ENCODE results near the gene MTOR.

- TF ChIP-seq, protein P1, sequence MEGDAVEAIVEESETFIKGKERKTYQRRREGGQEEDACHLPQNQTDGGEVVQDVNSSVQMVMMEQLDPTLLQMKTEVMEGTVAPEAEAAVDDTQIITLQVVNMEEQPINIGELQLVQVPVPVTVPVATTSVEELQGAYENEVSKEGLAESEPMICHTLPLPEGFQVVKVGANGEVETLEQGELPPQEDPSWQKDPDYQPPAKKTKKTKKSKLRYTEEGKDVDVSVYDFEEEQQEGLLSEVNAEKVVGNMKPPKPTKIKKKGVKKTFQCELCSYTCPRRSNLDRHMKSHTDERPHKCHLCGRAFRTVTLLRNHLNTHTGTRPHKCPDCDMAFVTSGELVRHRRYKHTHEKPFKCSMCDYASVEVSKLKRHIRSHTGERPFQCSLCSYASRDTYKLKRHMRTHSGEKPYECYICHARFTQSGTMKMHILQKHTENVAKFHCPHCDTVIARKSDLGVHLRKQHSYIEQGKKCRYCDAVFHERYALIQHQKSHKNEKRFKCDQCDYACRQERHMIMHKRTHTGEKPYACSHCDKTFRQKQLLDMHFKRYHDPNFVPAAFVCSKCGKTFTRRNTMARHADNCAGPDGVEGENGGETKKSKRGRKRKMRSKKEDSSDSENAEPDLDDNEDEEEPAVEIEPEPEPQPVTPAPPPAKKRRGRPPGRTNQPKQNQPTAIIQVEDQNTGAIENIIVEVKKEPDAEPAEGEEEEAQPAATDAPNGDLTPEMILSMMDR (IDR thresholded peaks at IDR 0.05) = no peak
- TF ChIP-seq POLR2A (IDR thresholded peaks at IDR 0.05) = no peak
Observed at GRCh38 chr1:11142618-11143391, 119.5 kb downstream of the MTOR start.

Measured in right lobe of liver (tissue), 4 donors.